Loucy (cell line): Measurements from ENCODE around the gene NELFB.
A peak's percentile ranks its signal among the peaks of the same experiment; 100 is the strongest.

ENCODE experiments used
- H2AFZ ChIP-seq: fragments of 200-600 bp; sonication (generic); 2 replicates; pipeline ENCODE4 v1.6.0; 2016; ENCODE audit warnings: antibody characterized with exemption, mild to moderate bottlenecking, low read length, moderate library complexity
- H3F3A ChIP-seq: fragments of 200-600 bp; 2 replicates; pipeline ENCODE4 v1.6.0; 2016; ENCODE audit warnings: antibody characterized with exemption, low read depth, mild to moderate bottlenecking
- H3K27me3 ChIP-seq: fragments of 200-600 bp; sonication (generic); 2 replicates; pipeline ENCODE4 v1.6.1; 2014; ENCODE audit warnings: low read length, mild to moderate bottlenecking; ENCODE audit not compliant: insufficient read depth, poor library complexity, severe bottlenecking
- H3K36me3 ChIP-seq: fragments of 200-600 bp; sonication (generic); 2 replicates; pipeline ENCODE4 v1.6.1; 2016; ENCODE audit warnings: low read length; ENCODE audit not compliant: insufficient read depth
- H3K4me1 ChIP-seq: fragments of 200-600 bp; sonication (generic); 2 replicates; pipeline ENCODE4 v1.5.1; 2014; ENCODE audit warnings: low read length, mild to moderate bottlenecking; ENCODE audit not compliant: insufficient read depth, poor library complexity, severe bottlenecking
- H3K4me2 ChIP-seq: fragments of 200-600 bp; sonication (generic); 2 replicates; pipeline ENCODE4 v1.6.0; 2014; ENCODE audit warnings: antibody characterized with exemption, low read length, low read depth, mild to moderate bottlenecking; ENCODE audit not compliant: poor library complexity, severe bottlenecking
- H3K4me3 ChIP-seq: fragments of 200-600 bp; sonication (generic); 2 replicates; pipeline ENCODE4 v1.5.1; 2014; ENCODE audit warnings: low read length, mild to moderate bottlenecking, mixed read lengths; ENCODE audit not compliant: poor library complexity, severe bottlenecking
- H3K79me2 ChIP-seq: fragments of 200-600 bp; sonication (generic); 2 replicates; pipeline ENCODE4 v1.6.1; 2014; ENCODE audit warnings: low read length; ENCODE audit not compliant: insufficient read depth
- H3K9ac ChIP-seq: fragments of 200-600 bp; sonication (generic); 2 replicates; pipeline ENCODE4 v1.6.0; 2014; ENCODE audit warnings: mild to moderate bottlenecking, low read depth, low read length, moderate library complexity; ENCODE audit not compliant: poor library complexity, severe bottlenecking
- H3K9me2 ChIP-seq: fragments of 200-600 bp; sonication (generic); replicated peaks from 2 replicates; pipeline ENCODE4 v1.6.1; 2016; ENCODE audit warnings: low read depth, low read length, mixed read lengths
- H3K9me3 ChIP-seq: fragments of 200-600 bp; sonication (generic); 2 replicates; pipeline ENCODE4 v1.6.1; 2014; ENCODE audit warnings: mild to moderate bottlenecking, antibody characterized with exemption, low read length, low read depth; ENCODE audit not compliant: insufficient read depth
- H4K20me1 ChIP-seq: fragments of 200-600 bp; sonication (generic); 2 replicates; pipeline ENCODE4 v1.6.0; 2014; ENCODE audit warnings: antibody characterized with exemption, low read length, mild to moderate bottlenecking; ENCODE audit not compliant: insufficient read depth, poor library complexity, severe bottlenecking
- CTCF ChIP-seq: fragments of 200-600 bp; sonication (generic); conservative IDR thresholded peaks from 2 replicates; pipeline ENCODE4 v1.5.1; 2014; ENCODE audit warnings: mild to moderate bottlenecking, antibody characterized with exemption, low read length
- EZH2phosphoT487 ChIP-seq: fragments of 200-600 bp; IDR thresholded peaks from 2 replicates; pipeline ENCODE4 v1.6.1; 2018; ENCODE audit warnings: antibody characterized with exemption, mild to moderate bottlenecking, moderate library complexity, borderline replicate concordance

NELFB gene

GRCh38 chr9:137254624-137255447 is at the start of gene NELFB:
Gene NELFB, plus strand, starts transcription at chr9:137255327.
- H3K9me3 ChIP-seq = no peaks in the 10 kb centered on the region
- H4K20me1 ChIP-seq = peaks cover 18% of the 10 kb centered on the region
- H3F3A ChIP-seq = no peaks in the 10 kb centered on the region
- no peaks in the 10 kb centered on the region for H3K36me3 ChIP-seq
- peak within 1 kb of the TSS; percentile 97 for H3K4me2 ChIP-seq
- no peak for TF ChIP-seq CTCF
- TF ChIP-seq EZH2phosphoT487 = no peak
- peaks cover 4% of the 10 kb centered on the region for H3K27me3 ChIP-seq
- H3K9ac ChIP-seq = peak within 1 kb of the TSS; percentile 94
- H3K79me2 ChIP-seq = peaks cover 40% of the 10 kb centered on the region
- no peaks in the 10 kb centered on the region for H3K9me2 ChIP-seq
- peaks cover 34% of the 10 kb centered on the region for H3K4me1 ChIP-seq
- peak within 1 kb of the TSS; percentile 92 for H2AFZ ChIP-seq
- peak within 1 kb of the TSS; percentile 91 for H3K4me3 ChIP-seq

GRCh38 chr9:137206602-137207001 is 48.5 kb upstream of the NELFB start:
- H3K9me2 ChIP-seq = no peaks in the 10 kb centered on the region
- peak overlapping the region; percentile 92 for H3K4me2 ChIP-seq
- TF ChIP-seq EZH2phosphoT487 (no peak), CTCF (no peak)
- H3K79me2 ChIP-seq = peaks cover 54% of the 10 kb centered on the region
- H3K9ac ChIP-seq = peak overlapping the region; percentile 98
- H3K4me1 ChIP-seq = peaks cover 30% of the 10 kb centered on the region
- no peaks in the 10 kb centered on the region for H3K36me3 ChIP-seq
- H4K20me1 ChIP-seq = peaks cover 23% of the 10 kb centered on the region
- no peaks in the 10 kb centered on the region for H3K27me3 ChIP-seq
- H3K4me3 ChIP-seq = peak overlapping the region; percentile 99
- no peaks in the 10 kb centered on the region for H3F3A ChIP-seq
- no peak overlapping the region for H2AFZ ChIP-seq
- no peaks in the 10 kb centered on the region for H3K9me3 ChIP-seq

GRCh38 chr9:137211532-137211931 is 43.6 kb upstream of the NELFB start:
- H3K9me2 ChIP-seq = no peaks in the 10 kb centered on the region
- no peak overlapping the region for H3K4me2 ChIP-seq
- H3K9me3 ChIP-seq = no peaks in the 10 kb centered on the region
- H3K9ac ChIP-seq = no peak overlapping the region
- H3K79me2 ChIP-seq = peaks cover 15% of the 10 kb centered on the region
- TF ChIP-seq EZH2phosphoT487 (no peak), CTCF (no peak)
- H3K4me1 ChIP-seq = peaks cover 11% of the 10 kb centered on the region
- H3F3A ChIP-seq = no peaks in the 10 kb centered on the region
- no peaks in the 10 kb centered on the region for H3K36me3 ChIP-seq
- no peak overlapping the region for H2AFZ ChIP-seq
- no peak overlapping the region for H3K4me3 ChIP-seq
- H3K27me3 ChIP-seq = no peaks in the 10 kb centered on the region
- peaks cover 5% of the 10 kb centered on the region for H4K20me1 ChIP-seq
